Endothelial cell of umbilical vein (primary cell): ENCODE measurements around the gene PARD3B. TPM values are rescaled to one million over a fixed set of nuclear protein-coding genes. Genes with fewer than 3 reads are reported as not detected.

Experiments
- BruUV-seq: library from RNA; stranded (reverse); fragments of 400-500 nt; replicated peaks from 2 replicates; lab custom pipeline; 2021; lab: Mats Ljungman, UMichigan
- CTCF ChIA-PET: fragments of 300-600, 350-600 bp; sonication (Branson Sonifier 250); formaldehyde crosslinking; loops from one replicate; lab custom pipeline; 2021; ENCODE audit warnings: antibody characterized with exemption, inconsistent platforms; lab: Charles Lee
- POLR2A ChIA-PET: fragments of 300-600, 350-600 bp; sonication (Branson Sonifier 250); formaldehyde crosslinking; loops from one replicate; lab custom pipeline; 2021; ENCODE audit warnings: antibody characterized with exemption, inconsistent platforms; lab: Charles Lee
- DNase-seq: peaks from one replicate; pipeline ENCODE4 v3.0.0-alpha.2; 2011; ENCODE audit warnings: low read depth, low spot score
- FAIRE-seq: peaks from 2 replicates; lab custom pipeline; 2011; peaks lifted over from hg19 to GRCh38; lab: Jason Lieb, UNC
- H2AFZ ChIP-seq: 2 replicates; pipeline ENCODE4 v1.6.0; 2012; ENCODE audit warnings: low read depth, low read length, control low read depth, inconsistent platforms
- H3K27ac ChIP-seq: 2 replicates; pipeline ENCODE4 v1.5.1; 2011; ENCODE audit warnings: low read depth, mild to moderate bottlenecking, control low read depth, low read length, moderate library complexity; ENCODE audit not compliant: insufficient read depth
- H3K27me3 ChIP-seq, 2 experiments: 2 replicates each; pipeline versions ENCODE4 v1.6.0 to v1.6.1; 2011; ENCODE audit warnings: low read length in 2 of 2, mixed read lengths in 1 of 2; ENCODE audit not compliant: control insufficient read depth in 2 of 2, insufficient read depth in 2 of 2
- H3K36me3 ChIP-seq, 2 experiments: 2 replicates in 1 of 2; 3 replicates in 1 of 2; pipeline ENCODE4 v1.5.1; 2011; ENCODE audit warnings: low read length in 2 of 2, mild to moderate bottlenecking in 1 of 2, moderate library complexity in 1 of 2; ENCODE audit not compliant: control insufficient read depth in 2 of 2, insufficient read depth in 2 of 2; ENCODE audit errors: extremely low read depth in 1 of 2
- H3K4me1 ChIP-seq: 3 replicates; pipeline ENCODE4 v1.5.1; 2011; ENCODE audit warnings: mild to moderate bottlenecking, low read length; ENCODE audit not compliant: control insufficient read depth, insufficient read depth; ENCODE audit errors: extremely low read depth
- H3K4me2 ChIP-seq: 2 replicates; pipeline ENCODE4 v1.6.1; 2011; ENCODE audit warnings: low read length, control low read depth, mixed read lengths; ENCODE audit not compliant: insufficient read depth
- H3K4me3 ChIP-seq, 3 experiments: fragments of 200-600 bp in 1 of 3; sonication (generic), shearing (Covaris generic) in 1 of 3; replicated peaks in 1 of 3; 2 replicates each; pipeline ENCODE4 v1.5.1; 2011 to 2016; ENCODE audit warnings: control low read depth in 3 of 3, low read length in 3 of 3, mild to moderate bottlenecking in 2 of 3, inconsistent platforms in 1 of 3, low read depth in 1 of 3, moderate library complexity in 1 of 3; ENCODE audit not compliant: insufficient read depth in 1 of 3
- H3K79me2 ChIP-seq: 2 replicates; pipeline ENCODE4 v1.6.0; 2012; ENCODE audit warnings: low read length, inconsistent platforms; ENCODE audit not compliant: control insufficient read depth, insufficient read depth
- H3K9ac ChIP-seq: replicated peaks from 2 replicates; pipeline ENCODE3; 2011; ENCODE audit warnings: low read length, control low read depth; ENCODE audit not compliant: insufficient read depth; ENCODE audit errors: extremely low read depth
- H3K9me1 ChIP-seq: replicated peaks from 3 replicates; pipeline ENCODE4 v1.6.0; 2011; ENCODE audit warnings: mild to moderate bottlenecking, low read length; ENCODE audit not compliant: control insufficient read depth, insufficient read depth; ENCODE audit errors: extremely low read depth
- H3K9me3 ChIP-seq: replicated peaks from 2 replicates; pipeline ENCODE4 v1.5.1; 2012; ENCODE audit warnings: low read length, inconsistent platforms; ENCODE audit not compliant: control insufficient read depth, insufficient read depth
- H4K20me1 ChIP-seq: replicated peaks from 2 replicates; pipeline ENCODE3; 2011; ENCODE audit warnings: mild to moderate bottlenecking, low read length; ENCODE audit not compliant: control insufficient read depth, insufficient read depth; ENCODE audit errors: extremely low read depth
- EZH2 ChIP-seq: IDR thresholded peaks from 2 replicates; pipeline ENCODE4 v1.6.1; 2012; ENCODE audit warnings: borderline replicate concordance, low read depth, mild to moderate bottlenecking, moderate library complexity, low read length, inconsistent platforms; ENCODE audit not compliant: severe bottlenecking
- FOS ChIP-seq: IDR thresholded peaks from 2 replicates; pipeline ENCODE4 v1.6.1; 2011; ENCODE audit warnings: mild to moderate bottlenecking, low read length, moderate library complexity, borderline replicate concordance; ENCODE audit not compliant: insufficient read depth
- GATA2 ChIP-seq: IDR thresholded peaks from 2 replicates; pipeline ENCODE4 v1.7.0; 2011; ENCODE audit warnings: low read depth, mild to moderate bottlenecking, moderate library complexity, mixed read lengths, low read length; ENCODE audit not compliant: insufficient read length, insufficient read depth
- JUN ChIP-seq: IDR thresholded peaks from 2 replicates; pipeline ENCODE4 v1.6.1; 2011; ENCODE audit warnings: borderline replicate concordance, low read depth; ENCODE audit not compliant: insufficient read length, insufficient read depth
- MYC ChIP-seq: IDR thresholded peaks from one replicate; pipeline ENCODE4 v1.6.1; 2011; ENCODE audit warnings: mild to moderate bottlenecking, low read depth, low read length
- POLR2A ChIP-seq: IDR thresholded peaks from 2 replicates; pipeline ENCODE4 v1.6.1; 2012; ENCODE audit warnings: low read depth, mild to moderate bottlenecking, control low read depth, low read length
- POLR2AphosphoS5 ChIP-seq: IDR thresholded peaks from 2 replicates; pipeline ENCODE4 v1.6.1; 2012; ENCODE audit warnings: low read depth, mild to moderate bottlenecking, control low read depth, low read length, moderate library complexity; ENCODE audit not compliant: insufficient read depth
- dilution Hi-C: fragments of 300-500 bp; cut with MboI; formaldehyde crosslinking; loops from one replicate; pipeline ENCODE4 v1.15.0; 2019; ENCODE audit warnings: low sequenced_read_pairs; ENCODE audit not compliant: extremely low pct_ligation_motif_present
- intact Hi-C: fragments of 100-400 bp; cut with micrococcal nuclease; formaldehyde crosslinking; loops from one replicate; pipeline ENCODE4 v1.10.0; 2022
- polyA plus RNA-seq, 4 experiments: library from polyadenylated mRNA; depleted of rRNA in 3 of 4; stranded (reverse) in 3 of 4; unstranded in 1 of 4; fragments of >200 nt; gene quantifications; 2 replicates each; pipeline versions ENCODE4 v1.2.1 to v1.2.3, GENCODE V29; 2011 to 2012; ENCODE audit warnings: missing spikeins in 1 of 4
- total RNA-seq: library from RNA; stranded (reverse); gene quantifications from 2 replicates; pipeline ENCODE4 v1.2.3, GENCODE V29; 2021
- TF ChIP-seq, protein P1 (sequence below), 2 donors: IDR thresholded peaks; 1 replicate in 1 of 2; 2 replicates in 1 of 2; pipeline ENCODE4 v1.5.1; 2011; ENCODE audit warnings: low read length in 2 of 2, mild to moderate bottlenecking in 2 of 2, moderate library complexity in 2 of 2, control low read depth in 1 of 2, inconsistent platforms in 1 of 2, low read depth in 1 of 2; ENCODE audit not compliant: insufficient read depth in 1 of 2; ENCODE audit errors: extremely low read depth in 1 of 2
- TF ChIP-seq, protein P2 (sequence below): IDR thresholded peaks from 2 replicates; pipeline ENCODE4 v1.6.1; 2011; ENCODE audit not compliant: insufficient read depth, insufficient read length

The PARD3B gene
- total and polyA plus RNA-seq, 2 donors (not counting 3 experiments of a cell fraction or from before 2014, with no cell fraction given) = 2.2 to 30.9 TPM

DNA sequence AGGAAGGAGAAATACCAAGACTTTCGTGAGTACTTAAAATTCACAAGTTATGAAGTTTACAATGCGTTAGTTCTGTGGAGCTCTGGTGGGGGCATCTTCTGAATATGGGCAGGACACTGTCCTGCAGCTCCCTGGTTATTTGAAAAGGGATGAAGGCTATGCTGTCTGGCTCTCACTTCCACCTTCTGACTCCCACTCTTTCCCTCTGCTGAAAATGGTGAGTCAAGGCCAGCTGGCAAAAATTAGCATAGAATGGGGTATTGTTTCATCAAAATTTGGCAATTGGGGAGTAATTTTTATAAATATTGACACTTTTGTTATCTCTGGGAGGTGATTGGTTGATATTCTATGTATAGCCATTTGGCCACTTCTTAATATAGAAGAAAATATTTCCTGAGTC lies 177.4 kb downstream of the PARD3B start:
- no TSS peak for BruUV-seq
- H3K27ac ChIP-seq = no peak overlapping the region
- TF ChIP-seq, protein P1, sequence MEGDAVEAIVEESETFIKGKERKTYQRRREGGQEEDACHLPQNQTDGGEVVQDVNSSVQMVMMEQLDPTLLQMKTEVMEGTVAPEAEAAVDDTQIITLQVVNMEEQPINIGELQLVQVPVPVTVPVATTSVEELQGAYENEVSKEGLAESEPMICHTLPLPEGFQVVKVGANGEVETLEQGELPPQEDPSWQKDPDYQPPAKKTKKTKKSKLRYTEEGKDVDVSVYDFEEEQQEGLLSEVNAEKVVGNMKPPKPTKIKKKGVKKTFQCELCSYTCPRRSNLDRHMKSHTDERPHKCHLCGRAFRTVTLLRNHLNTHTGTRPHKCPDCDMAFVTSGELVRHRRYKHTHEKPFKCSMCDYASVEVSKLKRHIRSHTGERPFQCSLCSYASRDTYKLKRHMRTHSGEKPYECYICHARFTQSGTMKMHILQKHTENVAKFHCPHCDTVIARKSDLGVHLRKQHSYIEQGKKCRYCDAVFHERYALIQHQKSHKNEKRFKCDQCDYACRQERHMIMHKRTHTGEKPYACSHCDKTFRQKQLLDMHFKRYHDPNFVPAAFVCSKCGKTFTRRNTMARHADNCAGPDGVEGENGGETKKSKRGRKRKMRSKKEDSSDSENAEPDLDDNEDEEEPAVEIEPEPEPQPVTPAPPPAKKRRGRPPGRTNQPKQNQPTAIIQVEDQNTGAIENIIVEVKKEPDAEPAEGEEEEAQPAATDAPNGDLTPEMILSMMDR (IDR thresholded peaks at IDR 0.05; ENCODE audit: extremely low read depth in 1 of 2, insufficient read depth in 1 of 2, low read depth in 1 of 2, low read length in 2 of 2) = no peak
- TF ChIP-seq POLR2A = no peak
- TF ChIP-seq, protein P2, sequence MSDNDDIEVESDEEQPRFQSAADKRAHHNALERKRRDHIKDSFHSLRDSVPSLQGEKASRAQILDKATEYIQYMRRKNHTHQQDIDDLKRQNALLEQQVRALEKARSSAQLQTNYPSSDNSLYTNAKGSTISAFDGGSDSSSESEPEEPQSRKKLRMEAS = no peak
- no peak for TF ChIP-seq FOS
- TF ChIP-seq GATA2 = no peak
- no peak for TF ChIP-seq EZH2
- TF ChIP-seq MYC = no peak
- TF ChIP-seq JUN = no peak
- no peak for TF ChIP-seq POLR2AphosphoS5
- no peaks in the 10 kb centered on the region for H3K4me1 ChIP-seq
- no peaks in the 10 kb centered on the region for H3K27me3 ChIP-seq
- H3K79me2 ChIP-seq = no peaks in the 10 kb centered on the region
- no peak for DNase-seq
- H3K9me1 ChIP-seq = no peaks in the 10 kb centered on the region
- no peak overlapping the region for H3K4me3 ChIP-seq
- dilution Hi-C loops = no loop called here
- H3K4me2 ChIP-seq = no peak overlapping the region
- no peak overlapping the region for H2AFZ ChIP-seq
- H4K20me1 ChIP-seq = no peaks in the 10 kb centered on the region
- intact Hi-C loops = no loop called here
- no peak for FAIRE-seq
- no peaks in the 10 kb centered on the region for H3K9me3 ChIP-seq
- CTCF ChIA-PET = no interaction called here
- H3K9ac ChIP-seq = no peak overlapping the region
- no peaks in the 10 kb centered on the region for H3K36me3 ChIP-seq
- POLR2A ChIA-PET = no interaction called here
